Stomach (tissue), 4 donors: ENCODE data around the gene CD69.

Source experiments
- CTCF ChIP-seq, 7 experiments: fragments of 450-650 bp in 4 of 7; fragments of 200-600 bp in 3 of 7; sonication (generic) in 3 of 7; IDR thresholded peaks; one replicate each; pipeline ENCODE4 v1.5.1; 2016 to 2019; ENCODE audit warnings: antibody characterized with exemption in 7 of 7, control low read depth in 2 of 7, mild to moderate bottlenecking in 1 of 7
- POLR2A ChIP-seq, 4 donors: fragments of 450-650 bp; IDR thresholded peaks; one replicate each; pipeline ENCODE4 v1.6.1; 2016; ENCODE audit warnings: antibody characterized with exemption in 4 of 4, control low read depth in 2 of 4, mild to moderate bottlenecking in 1 of 4, moderate library complexity in 1 of 4

DNA sequence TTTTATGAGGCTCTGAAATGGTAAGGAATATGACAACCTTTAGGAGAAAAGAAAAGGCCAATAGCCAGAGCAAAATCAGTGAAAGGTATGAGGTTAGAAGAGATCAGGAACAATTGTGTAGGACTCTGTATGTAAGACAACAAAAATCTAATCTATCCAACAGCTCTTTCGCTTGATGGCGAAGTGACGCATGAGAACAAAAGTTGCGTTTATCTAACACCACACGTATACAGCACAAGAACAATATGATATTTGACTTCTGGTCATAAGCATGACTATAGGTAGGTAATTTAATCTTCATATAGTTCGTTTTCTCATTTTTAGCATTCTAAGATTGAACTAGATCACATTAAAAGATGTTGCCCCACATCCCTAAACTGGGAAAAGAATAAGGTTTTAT lies 29.3 kb downstream of the CD69 start:
- TF ChIP-seq CTCF (IDR thresholded peaks at IDR 0.05) (no peak), POLR2A (IDR thresholded peaks at IDR 0.05) (no peak)
